ENCODE results near the gene PGS1.

GRCh38 chr17:78431692-78431958 lies 53.2 kb downstream of the PGS1 start:
- TF ChIP-seq CTCF (IDR thresholded peaks at IDR 0.05) (no peak), POLR2A (IDR thresholded peaks at IDR 0.05) (no peak), POLR2AphosphoS5 (IDR thresholded peaks at IDR 0.05) (no peak), EP300 (IDR thresholded peaks at IDR 0.05) (no peak)
